NT2/D1 (cell line): Measurements from ENCODE around the gene ADCYAP1.

ENCODE experiments used
- DNase-seq: peaks from one replicate; pipeline ENCODE4 v3.0.0-alpha.2; 2011; ENCODE audit warnings: low read depth, low spot score
- H3K27me3 ChIP-seq: 2 replicates; pipeline ENCODE4 v1.6.0; 2011; ENCODE audit warnings: mild to moderate bottlenecking; ENCODE audit not compliant: insufficient read length, insufficient read depth
- H3K36me3 ChIP-seq: 2 replicates; pipeline ENCODE4 v1.6.1; 2011; ENCODE audit warnings: mild to moderate bottlenecking, low read length, mixed read lengths; ENCODE audit not compliant: insufficient read depth, insufficient read length
- H3K4me1 ChIP-seq: 2 replicates; pipeline ENCODE4 v1.5.1; 2011; ENCODE audit not compliant: insufficient read depth, insufficient read length
- H3K4me3 ChIP-seq: 2 replicates; pipeline ENCODE4 v1.5.1; 2011; ENCODE audit warnings: low read depth; ENCODE audit not compliant: insufficient read length
- H3K9ac ChIP-seq: 2 replicates; pipeline ENCODE4 v1.6.0; 2011; ENCODE audit warnings: low read depth; ENCODE audit not compliant: insufficient read length
- H3K9me3 ChIP-seq: 2 replicates; pipeline ENCODE4 v1.5.1; 2011; ENCODE audit warnings: mild to moderate bottlenecking, low read length; ENCODE audit not compliant: insufficient read depth
- SUZ12 ChIP-seq: IDR thresholded peaks from 2 replicates; pipeline ENCODE4 v1.6.1; 2011; ENCODE audit not compliant: insufficient read length, insufficient read depth; ENCODE audit errors: extremely low read depth
- YY1 ChIP-seq: IDR thresholded peaks from 2 replicates; pipeline ENCODE4 v1.6.1; 2011; ENCODE audit not compliant: insufficient read length, insufficient read depth
- ZNF274 ChIP-seq: IDR thresholded peaks from 2 replicates; pipeline ENCODE4 v1.6.1; 2011; ENCODE audit warnings: mild to moderate bottlenecking, low read depth, low read length

Gene ADCYAP1

DNA sequence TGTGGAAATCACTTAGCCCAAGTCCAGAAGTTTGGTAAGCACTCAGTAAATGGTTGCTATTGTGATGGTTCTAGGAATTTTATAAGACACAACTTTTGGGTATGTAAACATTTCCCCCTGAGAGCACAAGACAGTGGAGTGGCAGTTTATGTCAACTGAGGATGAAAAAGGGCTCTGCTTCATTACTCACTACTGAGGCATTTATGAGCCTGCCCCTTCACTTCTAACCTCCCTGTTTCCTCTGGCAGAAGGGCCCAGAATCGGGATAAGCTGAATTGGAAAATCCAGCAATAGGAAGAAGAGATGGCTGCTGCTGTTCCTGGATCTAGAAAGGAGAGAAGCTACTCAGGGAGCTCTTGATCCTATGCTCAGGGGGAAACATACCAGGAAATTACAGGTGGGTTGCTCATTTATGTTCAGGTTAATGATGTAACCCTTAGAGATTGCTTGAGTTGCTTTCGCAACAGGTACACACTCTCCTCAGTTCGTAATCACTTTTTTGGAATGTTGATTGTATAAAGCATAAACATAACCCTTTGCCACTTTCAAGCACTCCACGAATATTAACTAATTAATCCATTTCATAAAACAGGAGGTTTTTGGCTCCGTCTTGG, 46.3 kb downstream of the ADCYAP1 start:
- Histone ChIP-seq H3K36me3 (no peaks in the 10 kb centered on the region), H3K27me3 (no peaks in the 10 kb centered on the region), H3K4me1 (peaks cover 5% of the 10 kb centered on the region), H3K9me3 (no peaks in the 10 kb centered on the region), H3K9ac (no peak overlapping the region), H3K4me3 (no peak overlapping the region)
- DNase-seq, result no peak
- TF ChIP-seq ZNF274, result no peak
- no peak for TF ChIP-seq SUZ12
- TF ChIP-seq YY1, result no peak

DNA sequence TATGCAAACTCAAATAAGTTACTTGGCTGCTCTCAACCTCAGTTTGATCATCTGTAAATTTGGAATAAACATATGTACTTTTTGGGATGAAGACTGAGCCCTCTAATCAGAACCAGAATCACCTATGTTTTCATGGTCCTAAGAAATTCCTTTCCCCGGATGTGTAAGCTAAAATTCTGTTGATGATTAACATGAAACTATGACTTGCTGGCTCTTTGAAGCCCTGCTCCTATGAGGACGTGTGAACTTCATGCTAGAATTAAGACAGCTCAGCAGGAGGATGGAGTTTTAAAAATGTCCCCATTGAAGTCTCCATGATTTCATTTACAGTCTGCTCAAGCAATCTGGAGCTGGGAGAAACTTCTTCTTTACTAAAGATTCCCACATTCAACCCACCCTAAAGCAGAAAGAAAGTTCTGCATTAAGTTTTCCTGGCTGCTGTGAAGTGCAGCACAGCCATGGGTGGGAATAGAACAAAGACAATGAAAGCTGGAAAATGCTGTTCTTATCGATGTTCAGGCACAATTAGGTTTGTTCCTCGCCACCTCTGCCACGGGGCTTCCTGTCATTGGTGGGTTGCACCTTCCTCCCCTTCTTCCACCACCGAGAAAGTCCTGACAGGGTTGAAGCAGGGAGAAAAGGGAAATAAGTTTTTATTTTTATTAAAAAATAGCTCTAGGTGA, 50.9 kb downstream of the ADCYAP1 start:
- Histone ChIP-seq H3K4me3 (no peak overlapping the region), H3K9ac (no peak overlapping the region), H3K9me3 (no peaks in the 10 kb centered on the region), H3K36me3 (no peaks in the 10 kb centered on the region), H3K4me1 (no peaks in the 10 kb centered on the region), H3K27me3 (no peaks in the 10 kb centered on the region)
- TF ChIP-seq ZNF274 (no peak), SUZ12 (no peak), YY1 (no peak)
- DNase-seq, result no peak

DNA sequence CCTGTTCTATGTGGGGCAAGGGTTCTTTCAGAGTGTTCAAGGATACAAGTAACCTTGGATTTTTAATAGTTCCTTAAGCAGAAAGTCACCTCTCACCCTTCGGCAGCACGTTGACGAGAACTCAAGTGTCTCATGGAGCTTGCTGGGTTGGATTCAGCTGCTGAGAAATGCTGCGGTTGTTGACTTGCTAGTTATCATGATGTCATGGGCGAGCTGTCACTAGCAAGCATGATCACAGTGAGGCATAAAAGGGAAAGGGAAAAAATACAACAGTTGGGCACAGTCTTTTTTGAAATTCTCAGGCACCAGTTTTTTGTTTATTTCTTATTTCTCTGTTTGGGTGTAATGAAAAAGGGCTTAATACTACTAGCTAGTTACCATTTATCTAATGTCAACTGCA, 53.2 kb downstream of the ADCYAP1 start:
- no peaks in the 10 kb centered on the region for H3K9me3 ChIP-seq
- H3K36me3 ChIP-seq, result no peaks in the 10 kb centered on the region
- H3K4me3 ChIP-seq, result no peak overlapping the region
- no peaks in the 10 kb centered on the region for H3K4me1 ChIP-seq
- H3K27me3 ChIP-seq, result no peaks in the 10 kb centered on the region
- no peak overlapping the region for H3K9ac ChIP-seq
- no peak for TF ChIP-seq ZNF274
- TF ChIP-seq SUZ12, result no peak
- TF ChIP-seq YY1, result no peak
- no peak for DNase-seq

DNA sequence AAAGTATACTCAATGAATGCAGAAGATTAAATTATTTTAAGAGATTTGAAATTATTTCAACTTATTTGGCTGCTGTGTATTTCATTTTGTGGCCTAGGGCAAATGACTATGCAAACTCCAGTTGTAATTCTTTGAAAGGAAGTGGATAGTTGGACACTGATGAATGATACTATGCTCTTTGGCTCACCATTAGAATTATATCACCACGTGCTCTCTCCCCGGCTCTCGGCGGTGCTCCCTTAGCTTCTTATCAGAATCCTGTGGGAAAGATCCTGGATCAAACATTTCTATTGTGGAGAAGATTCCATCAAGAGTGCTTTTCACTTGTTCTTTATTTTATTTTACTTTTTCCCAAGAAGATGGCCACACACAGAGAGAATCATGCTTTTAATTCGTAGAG, 55.2 kb downstream of the ADCYAP1 start:
- Histone ChIP-seq H3K9ac (no peak overlapping the region), H3K27me3 (no peaks in the 10 kb centered on the region), H3K4me1 (no peaks in the 10 kb centered on the region), H3K9me3 (no peaks in the 10 kb centered on the region), H3K4me3 (no peak overlapping the region), H3K36me3 (no peaks in the 10 kb centered on the region)
- TF ChIP-seq YY1, result no peak
- no peak for TF ChIP-seq ZNF274
- TF ChIP-seq SUZ12, result no peak
- DNase-seq, result no peak
